ENCODE results near the gene NR6A1.

NR6A1 gene

GRCh38 chr9:124567362-124567761, 203.7 kb downstream of the NR6A1 start:
- no peak for DNase-seq (ENCODE audit: low read depth)

GRCh38 chr9:124562328-124562727, 208.8 kb downstream of the NR6A1 start:
- DNase-seq (ENCODE audit: low read depth) = no peak

GRCh38 chr9:124559871-124560270, 211.2 kb downstream of the NR6A1 start:
- no peak for DNase-seq (ENCODE audit: low read depth)

- no peak for DNase-seq (ENCODE audit: low read depth)
Observed at GRCh38 chr9:124558777-124559470, 212.2 kb downstream of the NR6A1 start.

GRCh38 chr9:124557895-124558294, 213.2 kb downstream of the NR6A1 start:
- no peak for DNase-seq (ENCODE audit: low read depth)

GRCh38 chr9:124555043-124555442, 216.1 kb downstream of the NR6A1 start:
- no peak for DNase-seq (ENCODE audit: low read depth)

- DNase-seq (ENCODE audit: low read depth) = no peak
Observed at GRCh38 chr9:124553738-124554137, 217.4 kb downstream of the NR6A1 start.

- DNase-seq (ENCODE audit: low read depth) = no peak
Observed at GRCh38 chr9:124552273-124552605, 218.9 kb downstream of the NR6A1 start.

GRCh38 chr9:124551472-124552272, 219.4 kb downstream of the NR6A1 start:
- peak; percentile 11 for DNase-seq (ENCODE audit: low read depth)

GRCh38 chr9:124550072-124550471, 221.0 kb downstream of the NR6A1 start:
- DNase-seq (ENCODE audit: low read depth) = no peak

- DNase-seq (ENCODE audit: low read depth) = no peak
Observed at GRCh38 chr9:124549016-124549415, 222.1 kb downstream of the NR6A1 start.

GRCh38 chr9:124544535-124544934, 226.6 kb downstream of the NR6A1 start:
- DNase-seq (ENCODE audit: low read depth) = no peak

- DNase-seq (ENCODE audit: low read depth) = no peak
Observed at GRCh38 chr9:124541824-124542223, 229.3 kb downstream of the NR6A1 start.

- no peak for DNase-seq (ENCODE audit: low read depth)
Observed at GRCh38 chr9:124537926-124538325, 233.2 kb downstream of the NR6A1 start.

GRCh38 chr9:124535846-124536245, 235.3 kb downstream of the NR6A1 start:
- no peak for DNase-seq (ENCODE audit: low read depth)

GRCh38 chr9:124532897-124533296, 238.2 kb downstream of the NR6A1 start:
- no peak for DNase-seq (ENCODE audit: low read depth)

- DNase-seq (ENCODE audit: low read depth) = no peak
Observed at GRCh38 chr9:124531115-124531514, 240.0 kb downstream of the NR6A1 start.

- no peak for DNase-seq (ENCODE audit: low read depth)
Observed at GRCh38 chr9:124530246-124530645, 240.9 kb downstream of the NR6A1 start.

GRCh38 chr9:124527781-124528180, 243.3 kb downstream of the NR6A1 start:
- DNase-seq (ENCODE audit: low read depth) = no peak

GRCh38 chr9:124526174-124526573, 244.9 kb downstream of the NR6A1 start:
- DNase-seq (ENCODE audit: low read depth) = no peak

GRCh38 chr9:124522121-124523098, 248.7 kb downstream of the NR6A1 start:
- no peak for DNase-seq (ENCODE audit: low read depth)

GRCh38 chr9:124521142-124521541, 250.0 kb downstream of the NR6A1 start:
- no peak for DNase-seq (ENCODE audit: low read depth)
